GM23338 (cell line): ENCODE data around the gene TPCN2. TPM values are rescaled to one million over a fixed set of nuclear protein-coding genes. Genes with fewer than 3 reads are reported as not detected.

Experiments
- ATAC-seq: fragments of 200-7000 bp; cut with Tn5 transposase; 3 replicates; pipeline ENCODE4 v1.9.1; 2020
- DNase-seq: peaks from one replicate; pipeline ENCODE4 v3.0.0-alpha.2; 2015; ENCODE audit warnings: low spot score
- H2AFZ ChIP-seq: fragments of 200-600 bp; sonication (generic); 2 replicates; pipeline ENCODE4 v1.8.0; 2016; ENCODE audit warnings: antibody characterized with exemption, mild to moderate bottlenecking, moderate library complexity
- H3F3A ChIP-seq: fragments of 200-600 bp; sonication (generic); replicated peaks from 2 replicates; pipeline ENCODE4 v1.8.0; 2017; ENCODE audit warnings: antibody characterized with exemption, mixed run types, low read depth
- H3K27ac ChIP-seq: fragments of 200-600 bp; sonication (generic); 2 replicates; pipeline ENCODE4 v1.6.1; 2016; ENCODE audit warnings: low read depth
- H3K27me3 ChIP-seq: fragments of 200-600 bp; sonication (generic); 2 replicates; pipeline ENCODE4 v1.8.0; 2016; ENCODE audit warnings: mild to moderate bottlenecking, mixed run types, moderate library complexity; ENCODE audit not compliant: insufficient read depth
- H3K36me3 ChIP-seq: fragments of 200-600 bp; sonication (generic); 2 replicates; pipeline ENCODE4 v1.8.0; 2016; ENCODE audit warnings: mild to moderate bottlenecking; ENCODE audit not compliant: insufficient read depth
- H3K4me1 ChIP-seq: fragments of 200-600 bp; sonication (generic); 2 replicates; pipeline ENCODE4 v1.8.0; 2016; ENCODE audit warnings: mild to moderate bottlenecking, moderate library complexity; ENCODE audit not compliant: insufficient read depth
- H3K4me2 ChIP-seq: fragments of 200-600 bp; sonication (generic); 2 replicates; pipeline ENCODE4 v1.7.1; 2017; ENCODE audit warnings: mixed run types
- H3K4me3 ChIP-seq: fragments of 200-600 bp; sonication (generic); 2 replicates; pipeline ENCODE4 v1.6.1; 2016; ENCODE audit warnings: mixed run types
- H3K79me2 ChIP-seq: fragments of 200-600 bp; sonication (generic); replicated peaks from 2 replicates; pipeline ENCODE4 v1.8.0; 2017; ENCODE audit warnings: mild to moderate bottlenecking; ENCODE audit not compliant: insufficient read depth
- H3K9me2 ChIP-seq: fragments of 200-600 bp; sonication (generic); 2 replicates; pipeline ENCODE4 v1.8.0; 2017; ENCODE audit not compliant: insufficient read depth
- H4K20me1 ChIP-seq: fragments of 200-600 bp; sonication (generic); replicated peaks from 2 replicates; pipeline ENCODE4 v1.8.0; 2017; ENCODE audit warnings: mild to moderate bottlenecking; ENCODE audit not compliant: insufficient read depth
- H3K27ac Mint-ChIP-seq: 2 replicates; pipeline ENCODE4 v1.8.0; 2020; ENCODE audit warnings: inconsistent platforms, mild to moderate bottlenecking, moderate library complexity, mixed read lengths
- H3K27me3 Mint-ChIP-seq: 3 replicates; pipeline ENCODE4 v1.8.0; 2022; ENCODE audit warnings: low read depth, mild to moderate bottlenecking, moderate library complexity, mixed read lengths, inconsistent platforms; ENCODE audit not compliant: insufficient read depth, poor library complexity
- H3K36me3 Mint-ChIP-seq: 3 replicates; pipeline ENCODE4 v1.8.0; 2021; ENCODE audit warnings: low read depth, mild to moderate bottlenecking, inconsistent platforms, moderate library complexity, mixed read lengths
- H3K4me1 Mint-ChIP-seq: 3 replicates; pipeline ENCODE4 v1.8.0; 2020; ENCODE audit warnings: mild to moderate bottlenecking, inconsistent platforms, mixed read lengths
- H3K4me3 Mint-ChIP-seq: 3 replicates; pipeline ENCODE4 v1.8.0; 2021; ENCODE audit warnings: moderate library complexity, mild to moderate bottlenecking, inconsistent platforms, mixed read lengths
- H3K9me3 Mint-ChIP-seq: 3 replicates; pipeline ENCODE4 v1.8.0; 2020; ENCODE audit warnings: moderate library complexity, mild to moderate bottlenecking, inconsistent platforms, mixed read lengths
- CREB1 ChIP-seq: fragments of 250-450 bp; sonication (Bioruptor Pico); IDR thresholded peaks from 2 replicates; pipeline ENCODE4 v1.5.0; 2020; ENCODE audit warnings: low read depth, mild to moderate bottlenecking, moderate library complexity
- CTCF ChIP-seq, 2 experiments: fragments of 200-600 bp in 1 of 2; sonication (generic) in 1 of 2; conservative IDR thresholded peaks; 2 replicates each; pipeline versions ENCODE4 v1.5.1 to v1.6.1; 2016 to 2017; ENCODE audit warnings: antibody characterized with exemption in 2 of 2, low read depth in 2 of 2, mild to moderate bottlenecking in 2 of 2, moderate library complexity in 1 of 2
- ETS1 ChIP-seq: IDR thresholded peaks from 2 replicates; pipeline ENCODE4 v1.6.1; 2016; ENCODE audit warnings: antibody characterized with exemption
- EZH2 ChIP-seq: fragments of 200-600 bp; sonication (generic); IDR thresholded peaks from one replicate; pipeline ENCODE4 v1.8.0; 2017; ENCODE audit warnings: antibody characterized with exemption, mild to moderate bottlenecking, low read depth; ENCODE audit not compliant: unreplicated experiment
- EZH2phosphoT487 ChIP-seq: fragments of 200-600 bp; sonication (generic); IDR thresholded peaks from one replicate; pipeline ENCODE4 v1.8.1; 2018; ENCODE audit warnings: antibody characterized with exemption; ENCODE audit not compliant: unreplicated experiment
- JUNB ChIP-seq: IDR thresholded peaks from one replicate; pipeline ENCODE4 v1.6.1; 2016; ENCODE audit warnings: antibody characterized with exemption; ENCODE audit not compliant: unreplicated experiment
- NANOG ChIP-seq: IDR thresholded peaks from 2 replicates; pipeline ENCODE4 v1.6.1; 2016; ENCODE audit warnings: antibody characterized with exemption, borderline replicate concordance
- POLR2AphosphoS5 ChIP-seq: IDR thresholded peaks from 2 replicates; pipeline ENCODE4 v1.6.1; 2016; ENCODE audit warnings: antibody characterized with exemption, low read depth
- ZNF114 ChIP-seq: fragments of 250-450 bp; sonication (Bioruptor Pico); IDR thresholded peaks from 2 replicates; pipeline ENCODE4 v1.5.0; 2020; ENCODE audit warnings: mild to moderate bottlenecking, moderate library complexity
- ZNF331 ChIP-seq: fragments of 250-450 bp; sonication (Bioruptor Pico); IDR thresholded peaks from 2 replicates; pipeline ENCODE4 v1.5.0; 2020; ENCODE audit warnings: low read depth, mild to moderate bottlenecking, moderate library complexity
- ZNF462 ChIP-seq: fragments of 250-450 bp; sonication (Bioruptor Pico); IDR thresholded peaks from 2 replicates; pipeline ENCODE4 v1.5.0; 2020; ENCODE audit warnings: mild to moderate bottlenecking, moderate library complexity
- polyA plus RNA-seq: library from polyadenylated mRNA; unstranded; fragments of >200 nt; fragmentation: Nextera tagmentation; extraction: Ambion mirVana; gene quantifications from 2 replicates; pipeline ENCODE4 v1.2.1, GENCODE V29; 2016
- total RNA-seq: library from RNA; depleted of rRNA; stranded (reverse); fragments of >200 nt; shearing (Covaris generic); gene quantifications from 2 replicates; pipeline ENCODE4 v1.2.3, GENCODE V29; 2014

TPCN2 gene
- total and polyA plus RNA-seq, 2 experiments from 2014 or later: 5.8 to 14.7 TPM

GRCh38 chr11:69131644-69132300, 83.0 kb downstream of the TPCN2 start (continued):
- TF ChIP-seq CTCF (conservative IDR thresholded peaks at IDR 0.05; ENCODE audit: low read depth in 2 of 2) (peak; percentile 85 to 97), CREB1 (no peak), ZNF331 (CRISPR knock-in tag) (no peak), NANOG (no peak), JUNB (no peak), ETS1 (no peak)

- Histone ChIP-seq H3K79me2 (no peaks in the 10 kb centered on the region), H3F3A (no peaks in the 10 kb centered on the region), H3K27me3 (no peaks in the 10 kb centered on the region), H3K4me3 (no peak overlapping the region), H3K4me2 (no peak overlapping the region), H3K27ac (no peak overlapping the region), H2AFZ (peak overlapping the region; percentile 69; the same call in 1 of the 2 replicates), H3K36me3 (peaks cover 8% of the 10 kb centered on the region), H4K20me1 (no peaks in the 10 kb centered on the region), H3K4me1 (no peaks in the 10 kb centered on the region), H3K9me2 (0 out of 2 replicates have a peak, but pooled peaks cover 4% of the 10 kb centered on the region)
- no peak for DNase-seq
- peaks cover 4% of the 10 kb centered on the region; the same call in 1 of the 3 replicates for H3K4me1 Mint-ChIP-seq
- no peak overlapping the region for H3K27ac Mint-ChIP-seq
- H3K4me3 Mint-ChIP-seq: no peak overlapping the region
- ATAC-seq: no peak
- peaks cover 22% of the 10 kb centered on the region; the same call in 2 of the 3 replicates for H3K36me3 Mint-ChIP-seq
- peaks cover 7% of the 10 kb centered on the region for H3K27me3 Mint-ChIP-seq
- peaks cover 37% of the 10 kb centered on the region for H3K9me3 Mint-ChIP-seq
- TF ChIP-seq EZH2 (no peak), JUNB (no peak), NANOG (no peak), ETS1 (no peak), POLR2AphosphoS5 (no peak), ZNF114 (CRISPR knock-in tag) (no peak), CREB1 (no peak), CTCF (conservative IDR thresholded peaks at IDR 0.05; ENCODE audit: low read depth in 2 of 2) (no peak), ZNF462 (CRISPR knock-in tag) (no peak), ZNF331 (CRISPR knock-in tag) (no peak), EZH2phosphoT487 (no peak)
Measured at GRCh38 chr11:69132301-69132670, 83.6 kb downstream of the TPCN2 start.
